Subcutaneous abdominal adipose tissue (tissue), 5 donors: ENCODE measurements around the gene ADGRG7.
A peak's percentile ranks its signal among the peaks of the same experiment; 100 is the strongest.

Experiments
- H3K27ac ChIP-seq: one replicate; pipeline ENCODE4 v1.7.0; 2013; ENCODE audit warnings: low read depth, mild to moderate bottlenecking, inconsistent platforms, low read length, moderate library complexity
- H3K27me3 ChIP-seq, 5 donors: one replicate each; pipeline ENCODE4 v1.7.0; 2013; ENCODE audit warnings: low read length in 5 of 5, inconsistent platforms in 1 of 5; ENCODE audit not compliant: control insufficient read depth in 5 of 5, insufficient read depth in 4 of 5
- H3K36me3 ChIP-seq, 5 donors: one replicate each; pipeline ENCODE4 v1.7.0; 2013; ENCODE audit warnings: low read length in 5 of 5; ENCODE audit not compliant: control insufficient read depth in 5 of 5, insufficient read depth in 5 of 5
- H3K4me1 ChIP-seq, 5 donors: one replicate each; pipeline ENCODE4 v1.7.0; 2013; ENCODE audit warnings: low read length in 5 of 5, mild to moderate bottlenecking in 3 of 5, moderate library complexity in 1 of 5; ENCODE audit not compliant: control insufficient read depth in 5 of 5, insufficient read depth in 5 of 5
- H3K4me3 ChIP-seq, 5 donors: one replicate each; pipeline ENCODE4 v1.7.0; 2013; ENCODE audit warnings: low read length in 5 of 5, low read depth in 1 of 5
- H3K9ac ChIP-seq, 5 donors: one replicate each; pipeline ENCODE4 v1.7.0; 2013; ENCODE audit warnings: low read length in 5 of 5, mild to moderate bottlenecking in 4 of 5, moderate library complexity in 3 of 5
- H3K9me3 ChIP-seq, 5 donors: one replicate each; pipeline ENCODE4 v1.7.0; 2013; ENCODE audit warnings: low read length in 5 of 5; ENCODE audit not compliant: control insufficient read depth in 5 of 5
- donor health status: healthy.
- donor health status: healthy.
- donor health status: healthy.
- donor health status: healthy.
- donor health status: healthy.

ADGRG7 gene

GRCh38 chr3:100726706-100727105 is 117.3 kb downstream of the ADGRG7 start:
- H3K4me3 ChIP-seq: no peak overlapping the region
- peak overlapping the region in 1 of 5 donors; percentile 22 for H3K9ac ChIP-seq
- H3K9me3 ChIP-seq: no peaks in the 10 kb centered on the region
- H3K36me3 ChIP-seq: peaks cover 26 to 50% (median 32%) of the 10 kb centered on the region in 5 donors
- H3K27me3 ChIP-seq: no peaks in the 10 kb centered on the region
- no peak overlapping the region for H3K27ac ChIP-seq
- peaks cover 0 to 4% (median 0%) of the 10 kb centered on the region in 5 donors for H3K4me1 ChIP-seq

GRCh38 chr3:100730524-100730923 is 121.1 kb downstream of the ADGRG7 start:
- H3K9me3 ChIP-seq: no peaks in the 10 kb centered on the region
- H3K4me1 ChIP-seq: peaks cover 0 to 10% (median 0%) of the 10 kb centered on the region in 5 donors
- H3K27me3 ChIP-seq: no peaks in the 10 kb centered on the region
- H3K4me3 ChIP-seq: no peak overlapping the region
- H3K36me3 ChIP-seq: peaks cover 39 to 56% (median 41%) of the 10 kb centered on the region in 5 donors
- H3K27ac ChIP-seq: no peak overlapping the region
- no peak overlapping the region for H3K9ac ChIP-seq

GRCh38 chr3:100732435-100732834 is 123.0 kb downstream of the ADGRG7 start:
- Histone ChIP-seq H3K36me3 (peaks cover 40 to 57% (median 49%) of the 10 kb centered on the region in 5 donors), H3K27ac (no peak overlapping the region), H3K4me3 (no peak overlapping the region), H3K9me3 (no peaks in the 10 kb centered on the region), H3K27me3 (no peaks in the 10 kb centered on the region), H3K9ac (no peak overlapping the region), H3K4me1 (peaks cover 0 to 6% (median 0%) of the 10 kb centered on the region in 5 donors)

- no peak overlapping the region for H3K27ac ChIP-seq
- peaks cover 0 to 6% (median 0%) of the 10 kb centered on the region in 5 donors for H3K4me1 ChIP-seq
- peaks cover 59 to 82% (median 59%) of the 10 kb centered on the region in 5 donors for H3K36me3 ChIP-seq
- H3K9ac ChIP-seq: no peak overlapping the region
- no peaks in the 10 kb centered on the region for H3K9me3 ChIP-seq
- no peaks in the 10 kb centered on the region for H3K27me3 ChIP-seq
- H3K4me3 ChIP-seq: no peak overlapping the region
Measured at GRCh38 chr3:100737334-100737733, 127.9 kb downstream of the ADGRG7 start.

- Histone ChIP-seq H3K4me3 (no peak overlapping the region), H3K36me3 (peaks cover 53 to 78% (median 68%) of the 10 kb centered on the region in 5 donors), H3K27me3 (no peaks in the 10 kb centered on the region), H3K27ac (no peak overlapping the region), H3K4me1 (no peaks in the 10 kb centered on the region), H3K9ac (no peak overlapping the region), H3K9me3 (no peaks in the 10 kb centered on the region)
Measured at GRCh38 chr3:100740207-100740606, 130.8 kb downstream of the ADGRG7 start.

GRCh38 chr3:100743535-100743934 is 134.1 kb downstream of the ADGRG7 start:
- Histone ChIP-seq H3K27ac (no peak overlapping the region), H3K36me3 (peaks cover 52 to 79% (median 72%) of the 10 kb centered on the region in 5 donors), H3K9me3 (no peaks in the 10 kb centered on the region), H3K4me1 (no peaks in the 10 kb centered on the region), H3K27me3 (no peaks in the 10 kb centered on the region), H3K4me3 (no peak overlapping the region), H3K9ac (no peak overlapping the region)

GRCh38 chr3:100744671-100745070 is 135.3 kb downstream of the ADGRG7 start:
- Histone ChIP-seq H3K4me3 (no peak overlapping the region), H3K36me3 (peaks cover 57 to 79% (median 76%) of the 10 kb centered on the region in 5 donors), H3K4me1 (no peaks in the 10 kb centered on the region), H3K9me3 (no peaks in the 10 kb centered on the region), H3K27me3 (no peaks in the 10 kb centered on the region), H3K9ac (no peak overlapping the region), H3K27ac (no peak overlapping the region)
